Measurements from ENCODE around the gene SPTBN5.

The SPTBN5 gene

GRCh38 chr15:41851755-41852370, 42.0 kb downstream of the SPTBN5 start:
- TF ChIP-seq CTCF (IDR thresholded peaks at IDR 0.05; ENCODE audit: low read length, missing control alignments), result no peak
- no peak overlapping the region for H3K4me3 ChIP-seq (replicated peaks; ENCODE audit: low read depth, low read length)
- DNase-seq (ENCODE audit: low read depth), result no peak

- no peak for TF ChIP-seq CTCF (IDR thresholded peaks at IDR 0.05; ENCODE audit: low read length, missing control alignments)
- DNase-seq (ENCODE audit: low read depth), result no peak
- no peak overlapping the region for H3K4me3 ChIP-seq (replicated peaks; ENCODE audit: low read depth, low read length)
Observed at GRCh38 chr15:41851167-41851523, 42.7 kb downstream of the SPTBN5 start.

GRCh38 chr15:41850482-41851166, 43.2 kb downstream of the SPTBN5 start:
- no peak for TF ChIP-seq CTCF (IDR thresholded peaks at IDR 0.05; ENCODE audit: low read length, missing control alignments)
- no peak for DNase-seq (ENCODE audit: low read depth)
- no peak overlapping the region for H3K4me3 ChIP-seq (replicated peaks; ENCODE audit: low read depth, low read length)

GRCh38 chr15:41849861-41850260, 44.0 kb downstream of the SPTBN5 start:
- H3K4me3 ChIP-seq (replicated peaks; ENCODE audit: low read depth, low read length), result no peak overlapping the region
- no peak for TF ChIP-seq CTCF (IDR thresholded peaks at IDR 0.05; ENCODE audit: low read length, missing control alignments)
- DNase-seq (ENCODE audit: low read depth), result no peak

GRCh38 chr15:41849204-41849603, 44.6 kb downstream of the SPTBN5 start:
- H3K4me3 ChIP-seq (replicated peaks; ENCODE audit: low read depth, low read length), result no peak overlapping the region
- TF ChIP-seq CTCF (IDR thresholded peaks at IDR 0.05; ENCODE audit: low read length, missing control alignments), result no peak
- DNase-seq (ENCODE audit: low read depth), result no peak

GRCh38 chr15:41848631-41849030, 45.2 kb downstream of the SPTBN5 start:
- no peak for TF ChIP-seq CTCF (IDR thresholded peaks at IDR 0.05; ENCODE audit: low read length, missing control alignments)
- peak; percentile 35 for DNase-seq (ENCODE audit: low read depth)
- no peak overlapping the region for H3K4me3 ChIP-seq (replicated peaks; ENCODE audit: low read depth, low read length)

- TF ChIP-seq CTCF (IDR thresholded peaks at IDR 0.05; ENCODE audit: low read length, missing control alignments), result no peak
- no peak overlapping the region for H3K4me3 ChIP-seq (replicated peaks; ENCODE audit: low read depth, low read length)
- DNase-seq (ENCODE audit: low read depth), result no peak
Observed at GRCh38 chr15:41847981-41848380, 45.9 kb downstream of the SPTBN5 start.

All from fibroblast of pulmonary artery (primary cell).